ENCODE measurements around the gene GRID1.
A peak's percentile ranks its signal among the peaks of the same experiment; 100 is the strongest.

GRID1 gene

GRCh38 chr10:86366033-86366901, at the start of gene GRID1:
Gene GRID1, minus strand, starts transcription at chr10:86366795.
- DNase-seq (ENCODE audit: low read depth) = no peak

DNA sequence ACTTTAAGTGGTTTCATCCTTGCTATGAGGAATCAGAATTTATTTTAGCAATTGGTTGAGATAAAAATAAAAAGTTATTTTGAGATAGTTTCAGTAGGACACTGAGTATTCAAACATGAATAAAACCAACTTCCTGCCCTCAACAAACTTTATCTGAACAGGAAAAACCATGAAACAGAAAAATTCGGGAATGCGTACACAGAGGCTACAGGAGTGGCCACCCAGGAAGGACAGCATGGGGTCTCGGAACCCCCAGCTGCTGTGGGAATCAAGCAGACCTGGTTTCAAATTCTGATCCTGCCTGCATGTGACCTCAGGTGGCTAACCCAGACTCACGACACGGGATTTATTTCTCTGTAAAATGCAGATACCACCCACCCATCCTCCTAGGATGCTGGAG, 49.0 kb upstream of the GRID1 start:
- no peak for DNase-seq (ENCODE audit: low read depth)

DNA sequence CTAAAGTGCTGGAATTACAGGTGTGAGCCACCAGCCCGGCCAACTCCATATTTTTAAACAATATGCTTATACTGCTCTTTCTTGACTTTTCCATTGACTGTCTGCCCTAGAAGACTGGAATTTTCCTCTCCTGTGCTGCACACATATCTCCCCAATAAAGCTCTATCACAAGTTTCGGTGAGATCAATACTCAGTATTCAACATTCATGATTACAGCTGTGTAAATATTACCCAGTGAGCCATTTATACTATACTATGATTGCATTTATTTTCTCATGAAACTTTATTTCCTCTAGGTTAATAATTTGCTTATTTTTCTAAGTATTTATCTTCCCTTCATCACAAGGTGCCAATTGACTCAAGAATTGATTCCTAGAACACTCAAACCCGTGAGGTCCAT, 48.5 kb upstream of the GRID1 start:
- no peak for DNase-seq (ENCODE audit: low read depth)

- DNase-seq (ENCODE audit: low read depth) = no peak
Observed at GRCh38 chr10:86413046-86413728, 46.6 kb upstream of the GRID1 start.

DNA sequence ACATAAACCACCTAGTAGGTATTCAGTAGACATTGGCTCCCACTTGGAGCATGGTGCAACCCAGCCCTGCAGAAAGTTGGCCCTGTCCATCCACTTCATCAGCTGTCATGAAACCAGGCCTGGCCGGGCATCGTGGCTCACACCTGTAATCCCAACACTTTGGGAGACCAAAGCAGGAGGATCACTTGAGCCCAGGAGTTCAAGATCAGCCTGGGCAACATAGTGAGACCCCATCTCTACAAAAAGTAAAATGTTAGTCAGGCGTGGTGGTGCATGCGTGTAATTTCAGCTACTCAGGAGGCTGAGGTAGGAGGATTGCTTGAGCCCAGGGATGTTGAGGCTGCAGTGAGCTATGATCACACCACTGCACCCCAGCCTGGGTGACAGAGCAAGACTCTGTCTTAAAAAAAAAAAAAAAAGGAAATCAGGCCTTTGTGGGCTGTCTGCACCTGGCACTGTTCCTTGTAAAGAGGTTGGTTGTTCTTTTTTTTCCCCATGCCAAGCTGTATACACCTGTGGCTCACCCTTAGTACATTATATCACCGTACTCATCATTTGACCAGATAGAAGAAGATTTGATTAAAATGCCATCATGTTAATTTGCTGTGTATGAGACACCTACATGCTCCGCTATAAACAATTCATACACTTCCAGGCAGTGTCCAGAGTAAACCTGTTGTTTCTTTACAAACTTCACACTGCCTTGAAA, 45.4 kb upstream of the GRID1 start:
- DNase-seq (ENCODE audit: low read depth) = no peak

- DNase-seq (ENCODE audit: low read depth) = no peak
Observed at GRCh38 chr10:86411281-86411841, 44.8 kb upstream of the GRID1 start.

DNA sequence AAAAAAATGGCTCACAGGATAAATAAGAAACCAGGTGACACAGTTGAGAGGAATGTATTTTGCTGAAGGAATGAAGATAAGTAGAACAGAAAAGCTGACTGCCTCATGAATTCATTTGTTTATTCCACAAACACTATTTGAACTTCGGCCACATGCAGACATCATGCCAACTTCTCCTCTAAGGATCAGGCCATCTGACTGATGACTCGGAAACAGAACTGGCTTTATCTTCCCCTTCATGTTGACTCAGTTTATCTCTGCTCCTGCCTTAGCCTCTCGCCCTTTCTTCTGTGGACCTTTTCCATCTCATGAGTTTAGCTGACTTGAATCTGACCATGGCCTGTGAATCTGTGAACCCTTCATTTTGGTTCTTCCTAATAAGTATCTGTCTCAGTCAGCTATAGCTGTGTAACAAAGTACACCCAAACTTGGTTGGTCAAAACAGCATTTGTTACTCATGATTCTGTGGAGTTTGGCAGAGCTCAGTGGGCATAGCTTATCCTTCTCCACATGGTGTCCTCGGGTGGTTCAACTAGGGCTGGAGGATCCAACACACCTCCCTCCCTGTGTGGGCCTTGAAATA, 44.0 kb upstream of the GRID1 start:
- DNase-seq (ENCODE audit: low read depth) = peak; percentile 61

- no peak for DNase-seq (ENCODE audit: low read depth)
Observed at GRCh38 chr10:86409183-86409582, 42.6 kb upstream of the GRID1 start.

- no peak for DNase-seq (ENCODE audit: low read depth)
Observed at GRCh38 chr10:86403183-86403797, 36.7 kb upstream of the GRID1 start.

GRCh38 chr10:86402283-86402941, 35.8 kb upstream of the GRID1 start:
- DNase-seq (ENCODE audit: low read depth) = no peak

DNA sequence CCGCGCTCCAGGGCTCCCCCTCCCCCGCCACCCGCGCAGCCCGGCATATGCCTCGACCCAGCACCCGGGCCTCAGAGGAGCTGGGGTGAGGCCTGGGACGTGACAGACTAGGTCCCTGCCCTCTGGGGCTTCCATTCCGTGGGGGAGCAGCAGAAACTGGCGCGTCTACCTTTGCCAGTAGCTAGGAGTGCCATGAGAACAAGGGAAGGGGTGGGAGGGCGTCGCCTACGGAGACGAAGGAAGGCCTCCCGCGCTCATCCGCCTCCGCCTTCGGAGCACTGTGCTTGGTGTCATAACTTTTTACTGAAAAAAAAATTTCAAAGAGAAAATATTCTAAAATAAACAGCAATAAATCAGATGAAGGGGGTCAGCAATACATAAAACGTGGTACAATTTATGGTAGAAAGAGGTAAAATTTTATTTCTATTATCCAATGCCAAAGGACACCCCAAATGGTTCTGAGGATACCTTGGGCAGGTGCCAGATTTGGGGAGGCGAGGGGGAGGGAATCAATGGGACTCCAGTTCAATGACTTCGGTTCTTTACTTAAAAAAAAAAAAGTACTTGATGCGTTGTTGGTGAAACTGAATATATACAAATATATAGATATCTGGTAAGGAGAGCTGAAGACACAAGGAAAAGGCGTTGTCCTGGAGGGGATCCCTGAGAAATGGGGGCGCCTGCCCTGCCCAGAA, 35.1 kb upstream of the GRID1 start:
- DNase-seq (ENCODE audit: low read depth) = no peak

GRCh38 chr10:86400705-86401587, 34.4 kb upstream of the GRID1 start:
- no peak for DNase-seq (ENCODE audit: low read depth)

DNA sequence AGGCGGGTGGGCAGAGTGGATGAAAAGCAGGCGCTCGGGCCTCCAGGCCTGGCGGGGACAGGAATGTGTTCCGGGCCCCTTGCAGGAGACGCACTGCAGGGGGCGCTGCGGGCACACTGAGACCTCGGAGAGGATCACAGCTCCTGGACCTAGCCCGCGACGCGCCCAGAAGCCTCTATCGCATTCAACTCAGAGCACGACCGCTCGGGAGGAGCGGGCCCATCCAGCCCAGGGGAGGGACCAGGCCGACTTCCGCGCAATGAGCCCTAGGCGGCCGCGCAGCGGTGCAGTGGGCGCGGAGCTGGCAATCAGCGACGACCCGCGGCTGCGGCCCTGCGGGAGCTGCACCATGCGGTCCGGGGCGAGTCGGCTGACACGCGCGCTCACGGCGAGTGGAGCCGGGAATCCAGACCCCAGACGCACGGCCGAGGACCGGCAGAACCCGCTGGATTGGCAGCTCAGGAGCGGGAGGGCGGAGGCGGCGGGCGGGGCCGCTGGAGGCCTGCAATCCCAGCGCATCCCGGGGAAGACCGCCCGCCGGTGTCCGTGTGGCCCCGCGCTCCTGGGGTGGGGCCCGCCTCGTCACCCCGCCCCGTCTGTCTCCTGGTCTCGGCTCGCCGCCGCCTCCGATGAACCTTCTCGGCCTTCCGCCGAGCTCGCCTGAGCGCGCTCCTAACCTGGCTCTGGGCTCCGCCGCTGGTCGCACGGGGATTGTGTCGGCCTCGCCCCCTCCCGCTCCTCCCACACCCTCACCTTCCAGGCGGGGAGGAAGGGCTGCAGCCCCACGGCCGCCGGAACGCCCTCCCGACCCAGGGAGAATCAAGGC, 33.5 kb upstream of the GRID1 start:
- peak; percentile 74 for DNase-seq (ENCODE audit: low read depth)

- no peak for DNase-seq (ENCODE audit: low read depth)
Observed at GRCh38 chr10:86399514-86399878, 32.9 kb upstream of the GRID1 start.

DNA sequence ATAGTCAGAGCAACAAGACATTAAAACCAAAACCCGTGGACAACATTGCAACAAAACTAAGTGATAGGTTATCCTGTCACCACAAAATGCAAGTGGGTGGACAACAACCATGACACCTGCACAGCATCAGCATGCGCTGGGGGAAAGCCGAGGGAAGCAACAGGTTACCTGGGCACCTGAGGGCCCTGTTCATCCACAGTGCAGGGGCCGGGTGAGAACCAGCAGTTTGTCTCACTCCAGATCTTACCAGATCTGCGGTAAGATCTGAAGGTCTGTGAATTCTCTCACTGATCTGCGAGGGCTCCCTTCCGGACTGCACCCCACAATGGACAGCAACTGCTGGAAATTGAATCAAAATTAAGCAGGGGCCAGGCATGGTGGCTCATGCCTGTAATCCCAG, 30.5 kb upstream of the GRID1 start:
- no peak for DNase-seq (ENCODE audit: low read depth)

DNA sequence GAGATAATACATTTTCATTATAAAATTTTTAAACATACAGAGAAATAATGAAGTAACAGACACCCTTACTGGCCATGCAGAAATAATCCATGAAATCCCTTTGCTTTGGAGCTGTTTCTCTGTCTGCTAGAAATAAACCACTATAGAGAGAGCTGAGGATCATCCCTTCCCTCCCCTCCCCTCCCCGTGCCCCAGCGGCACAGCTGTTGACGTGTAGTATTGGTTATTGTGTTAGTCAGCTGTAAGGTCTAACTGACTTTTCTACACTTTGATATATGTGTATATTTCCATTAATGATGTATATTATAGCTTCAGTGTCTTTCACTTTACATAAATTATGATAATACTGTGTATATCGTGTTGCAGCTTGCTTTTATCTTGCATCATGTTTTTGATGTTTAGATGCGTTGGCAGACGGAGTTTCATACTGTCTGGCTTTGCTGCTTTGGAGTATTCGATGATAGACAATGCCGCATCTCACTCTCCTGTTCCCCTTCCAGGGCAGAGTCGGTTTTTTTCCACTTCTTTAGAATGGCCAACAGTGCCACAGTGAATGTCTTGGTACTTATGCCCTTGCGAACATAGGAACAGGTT, 27.4 kb upstream of the GRID1 start:
- DNase-seq (ENCODE audit: low read depth) = no peak

DNA sequence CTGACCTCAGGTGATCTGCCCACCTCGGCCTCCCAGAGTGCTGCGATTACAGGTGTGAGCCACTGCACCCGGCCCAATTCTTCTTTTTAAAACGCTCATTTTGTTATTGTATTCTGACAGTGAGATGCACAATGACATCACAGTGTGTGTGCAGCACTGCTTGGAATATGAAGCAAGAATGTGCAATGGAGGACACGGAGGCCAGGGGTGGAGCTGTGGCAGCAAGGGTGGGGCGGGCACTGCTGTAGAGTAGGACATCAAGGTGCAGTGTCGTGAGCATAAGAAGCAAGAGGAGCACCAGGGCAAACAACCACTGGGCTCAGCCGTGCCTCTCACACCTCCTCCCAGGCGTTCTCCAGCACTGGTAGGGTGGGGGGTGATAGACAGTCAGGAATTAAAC, 26.8 kb upstream of the GRID1 start:
- DNase-seq (ENCODE audit: low read depth) = no peak

- DNase-seq (ENCODE audit: low read depth) = no peak
Observed at GRCh38 chr10:86392723-86393094, 26.1 kb upstream of the GRID1 start.

Data from HS-5 (cell line).